IPS-NIHi7 (cell line): ENCODE data around the gene CENATAC.
"Not testable (repeated sequence)": the region's sequence is repeated elsewhere in the genome, so short reads cannot be mapped to it uniquely, and the experiment has no call there.

Experiments
- DNase-seq: peaks from one replicate; pipeline ENCODE4 v3.0.0; 2012; ENCODE audit warnings: mixed read lengths; ENCODE audit errors: extremely low spot score

The CENATAC gene

DNA sequence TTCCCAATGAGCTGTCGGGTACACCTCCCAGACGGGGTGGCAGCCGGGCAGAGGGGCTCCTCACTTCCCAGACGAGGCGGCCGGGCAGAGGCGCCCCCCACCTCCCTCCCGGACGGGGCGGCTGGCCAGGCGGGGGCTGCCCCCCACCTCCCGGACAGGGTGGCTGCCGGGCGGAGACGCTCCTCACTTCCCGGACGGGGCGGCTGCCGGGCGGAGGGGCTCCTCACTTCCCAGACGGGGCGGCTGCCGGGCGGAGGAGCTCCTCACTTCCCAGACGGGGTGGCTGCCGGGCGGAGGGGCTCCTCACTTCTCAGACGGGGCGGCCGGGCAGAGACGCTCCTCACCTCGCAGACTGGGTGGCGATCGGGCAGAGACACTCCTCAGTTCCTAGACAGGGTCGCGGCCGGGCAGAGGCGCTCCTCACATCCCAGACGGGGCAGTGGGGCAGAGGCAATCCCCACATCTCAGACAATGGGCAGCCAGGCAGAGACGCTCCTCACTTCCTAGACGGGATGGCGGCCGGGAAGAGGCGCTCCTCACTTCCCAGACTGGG, 6.4 kb upstream of the CENATAC start:
- DNase-seq, result not testable (repeated sequence)

DNA sequence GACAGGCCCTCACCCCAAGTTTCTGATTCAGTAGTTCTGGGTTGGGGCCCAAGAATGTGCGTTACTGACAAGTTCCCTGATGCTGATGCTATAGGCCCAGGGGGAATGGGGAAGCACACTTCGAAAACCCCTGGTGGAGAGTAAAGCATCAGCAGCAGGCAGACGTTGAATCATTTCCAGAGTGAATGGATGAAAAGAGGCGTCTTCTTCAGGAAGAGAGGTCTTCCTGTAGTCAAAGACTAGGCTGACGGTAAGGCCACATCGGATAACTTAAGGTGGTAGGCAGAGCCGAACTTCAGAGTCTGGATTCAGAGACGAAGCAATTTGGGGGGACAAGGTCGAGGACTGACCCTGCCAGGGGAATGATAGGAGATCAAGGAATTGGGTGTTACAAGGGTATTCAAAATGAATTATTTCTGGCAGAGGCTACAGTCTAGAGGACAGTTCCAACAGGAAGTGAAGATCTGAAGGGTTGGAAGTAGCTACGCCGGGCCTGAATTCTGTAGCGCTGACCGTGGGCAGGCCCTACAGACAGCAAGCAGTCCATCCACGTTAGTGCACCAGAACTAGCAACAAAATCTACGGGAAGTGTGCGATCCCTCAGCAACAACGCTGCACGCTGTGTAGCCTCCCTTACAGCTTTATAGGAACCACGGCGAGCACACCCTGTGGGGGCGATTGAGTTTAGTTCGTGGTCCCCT, 862 bp upstream of the CENATAC start:
- no peak for DNase-seq

DNA sequence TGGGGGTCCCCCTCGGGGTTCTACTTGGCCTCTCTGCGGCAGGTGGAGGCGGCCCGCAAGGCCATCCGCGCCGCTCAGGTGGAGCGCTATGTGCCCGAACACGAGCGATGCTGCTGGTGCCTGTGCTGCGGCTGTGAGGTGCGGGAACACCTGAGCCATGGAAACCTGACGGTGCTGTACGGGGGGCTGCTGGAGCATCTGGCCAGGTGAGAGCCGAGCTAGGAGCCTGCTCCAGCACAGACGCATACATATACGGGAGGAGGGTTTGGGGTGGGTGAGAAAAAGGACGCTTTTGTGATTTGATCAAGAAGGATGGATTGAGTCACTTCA, 415 bp downstream of the CENATAC start:
- DNase-seq, result no peak

- peak; percentile 51 for DNase-seq
These were observed 884 bp downstream of the CENATAC start for GRCh38 chr11:118998822-118999221.

DNA sequence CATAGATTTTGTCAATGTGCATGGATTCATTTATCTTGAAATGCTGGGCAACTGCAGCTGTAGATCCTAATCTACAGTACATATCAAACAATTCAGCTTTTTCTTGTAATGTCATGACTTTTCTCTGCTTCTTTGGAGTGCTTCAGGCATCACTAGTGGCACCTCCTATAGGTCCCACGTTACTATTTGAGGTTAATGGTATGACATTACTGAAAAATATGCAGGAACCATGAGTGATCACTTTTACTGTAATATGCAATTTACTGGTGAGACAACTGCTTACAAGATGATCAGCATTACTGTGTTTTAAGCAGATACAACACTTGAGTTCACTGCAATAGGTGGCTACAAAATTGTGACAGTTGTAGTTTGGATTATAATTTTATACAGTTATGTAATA, 3.0 kb downstream of the CENATAC start:
- no peak for DNase-seq

DNA sequence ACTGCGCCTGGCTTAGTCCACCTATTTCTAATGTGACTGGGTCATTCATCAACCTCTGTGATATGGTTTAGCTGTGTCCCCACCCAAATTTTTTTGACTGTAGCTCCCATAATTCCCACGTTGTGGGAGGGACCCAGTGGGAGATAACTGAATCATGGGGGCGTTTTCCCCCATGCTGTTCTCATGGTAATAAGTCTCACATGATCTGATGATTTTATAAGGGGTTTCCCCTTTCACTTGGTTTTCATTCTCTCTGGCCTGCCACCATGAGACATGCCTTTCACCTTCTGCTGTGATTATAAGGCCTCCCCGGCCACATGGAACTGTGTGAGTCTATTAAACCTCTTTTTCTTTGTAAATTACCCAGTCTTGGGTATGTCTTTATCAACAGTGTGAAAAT, 8.7 kb downstream of the CENATAC start:
- DNase-seq, result no peak

DNA sequence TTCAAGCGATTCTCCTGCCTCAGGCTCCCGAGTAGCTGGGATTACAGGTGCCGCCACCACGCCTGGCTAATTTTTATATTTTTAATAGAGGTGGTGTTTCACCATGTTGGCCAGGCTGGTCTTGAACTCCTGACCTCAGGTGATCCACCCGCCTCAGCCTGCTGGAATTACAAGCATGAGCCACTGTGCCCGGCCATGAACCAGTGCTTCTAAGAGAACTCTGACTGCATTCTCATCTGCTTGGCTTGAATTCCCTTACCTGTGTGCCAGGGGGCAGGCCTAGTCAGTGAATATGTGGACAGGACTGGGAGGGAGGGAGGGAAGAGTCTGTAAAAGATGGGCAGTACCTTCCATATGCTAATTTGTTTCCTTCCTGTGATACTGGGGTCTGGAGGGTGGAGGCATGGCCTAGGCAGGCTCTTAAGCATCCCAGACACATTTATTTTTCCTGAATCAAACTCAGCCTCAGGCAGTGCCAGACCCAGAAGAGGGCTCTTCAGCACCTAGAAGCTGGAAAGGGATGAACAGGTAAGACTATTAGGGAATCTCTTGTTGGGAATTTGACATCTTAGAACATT, 13.6 kb downstream of the CENATAC start:
- DNase-seq, result no peak

- DNase-seq, result no peak
These were observed 14.8 kb downstream of the CENATAC start for GRCh38 chr11:119012629-119013170.

DNA sequence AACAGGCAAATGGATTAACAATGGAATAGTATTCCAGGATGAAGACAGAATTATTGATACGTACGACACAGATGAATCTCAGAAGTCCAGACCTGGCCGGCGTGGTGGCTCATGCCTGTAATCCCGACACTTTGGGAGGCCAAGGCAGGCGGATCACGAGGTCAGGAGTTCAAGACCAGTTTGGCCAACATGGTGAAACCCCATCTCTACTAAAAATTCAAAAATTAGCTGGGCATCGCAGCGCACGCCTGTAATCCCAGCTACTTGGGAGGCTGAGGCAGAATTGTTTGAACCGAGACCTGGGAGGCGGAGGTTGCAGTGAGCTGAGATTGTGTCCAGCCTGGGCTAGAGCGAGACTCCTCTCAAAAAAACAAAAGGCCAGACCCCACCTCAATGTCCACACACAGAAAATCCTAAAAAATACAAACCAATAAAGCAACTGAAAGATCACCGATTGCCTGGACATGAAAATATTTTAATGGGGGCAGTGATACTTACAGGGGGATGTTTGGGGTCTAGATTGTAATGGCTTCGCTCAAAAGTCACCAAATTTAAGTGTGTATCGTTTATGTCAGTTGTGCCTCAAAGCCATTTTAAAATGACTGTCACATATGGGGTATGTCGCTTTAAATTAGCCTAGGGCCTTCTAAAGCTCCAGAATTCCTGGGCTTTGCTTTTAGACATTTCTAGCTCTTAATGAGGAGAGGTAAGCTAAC, 16.4 kb downstream of the CENATAC start:
- DNase-seq, result no peak

- DNase-seq, result no peak
These were observed 17.2 kb downstream of the CENATAC start for GRCh38 chr11:119015054-119015611.

- DNase-seq, result no peak
These were observed 18.5 kb downstream of the CENATAC start for GRCh38 chr11:119016216-119017009.

GRCh38 chr11:119017377-119017776, 19.4 kb downstream of the CENATAC start:
- DNase-seq, result not testable (repeated sequence)

DNA sequence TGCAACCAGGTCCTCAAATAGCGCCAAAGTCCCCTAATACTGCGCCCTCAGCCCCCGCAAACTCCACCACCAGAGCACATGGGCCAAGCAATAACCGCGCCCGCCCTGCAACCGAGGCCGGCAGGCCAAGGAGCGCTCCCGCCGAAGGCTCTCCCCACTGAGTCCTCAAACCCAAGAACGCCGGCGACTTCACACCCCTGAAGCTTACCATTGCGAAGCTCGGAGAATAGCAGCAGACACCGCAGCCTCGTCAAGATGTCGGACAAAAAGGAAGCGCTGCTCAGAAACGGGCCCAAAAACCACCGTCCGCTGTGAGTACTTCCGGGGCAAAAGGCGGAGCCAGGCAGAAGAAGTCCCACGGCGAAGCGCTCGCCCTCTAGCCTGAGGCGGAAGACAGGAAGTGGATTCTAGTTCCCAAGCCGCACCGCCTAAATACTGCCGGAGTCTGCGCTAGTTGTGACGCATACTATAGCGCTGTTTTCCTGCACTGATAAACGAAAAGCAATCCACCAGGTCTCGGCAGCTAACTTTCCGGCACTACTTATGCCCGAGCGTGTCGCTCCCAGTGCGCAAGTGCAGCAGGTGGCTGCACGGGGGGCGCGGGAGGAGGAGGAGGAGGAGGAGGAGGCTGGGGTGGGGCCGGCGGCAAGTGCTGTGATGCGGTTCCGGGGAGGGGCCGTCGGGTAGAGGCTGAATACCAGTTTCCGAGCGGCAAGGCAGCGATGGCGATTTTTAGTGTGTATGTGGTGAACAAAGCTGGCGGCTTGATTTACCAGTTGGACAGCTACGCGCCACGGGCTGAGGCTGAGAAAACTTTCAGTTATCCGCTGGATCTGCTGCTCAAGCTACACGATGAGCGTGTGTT, 20.4 kb downstream of the CENATAC start, which contains the start of the genes RPS25 and TRAPPC4:
Gene RPS25 (minus strand): TSS at position 270 of the 865 bp plus-strand sequence. CDS start 59 bp downstream, at position 211.
Gene TRAPPC4 (plus strand): TSS at position 693 of the 865 bp plus-strand sequence. CDS start 30 bp downstream, at position 723.
- DNase-seq, result peak; percentile 92

DNA sequence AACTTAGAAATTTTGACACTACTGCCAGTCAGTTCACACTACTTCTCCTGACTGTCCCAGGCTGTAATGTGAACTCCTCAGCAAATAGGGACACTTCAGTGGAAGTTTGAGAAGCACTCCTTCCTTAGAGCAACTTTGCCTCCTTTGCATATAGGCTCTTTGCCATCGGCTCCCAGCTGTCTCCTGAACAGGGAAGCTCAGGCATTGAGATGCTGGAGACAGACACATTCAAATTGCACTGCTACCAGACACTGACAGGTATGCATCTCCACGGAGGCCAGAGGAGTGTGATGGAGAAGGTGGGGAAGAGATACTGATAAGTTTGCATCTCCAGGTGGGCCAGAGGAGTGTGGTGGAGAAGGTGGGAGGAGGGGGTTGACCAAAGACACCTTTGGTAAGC, 22.1 kb downstream of the CENATAC start:
- no peak for DNase-seq

DNA sequence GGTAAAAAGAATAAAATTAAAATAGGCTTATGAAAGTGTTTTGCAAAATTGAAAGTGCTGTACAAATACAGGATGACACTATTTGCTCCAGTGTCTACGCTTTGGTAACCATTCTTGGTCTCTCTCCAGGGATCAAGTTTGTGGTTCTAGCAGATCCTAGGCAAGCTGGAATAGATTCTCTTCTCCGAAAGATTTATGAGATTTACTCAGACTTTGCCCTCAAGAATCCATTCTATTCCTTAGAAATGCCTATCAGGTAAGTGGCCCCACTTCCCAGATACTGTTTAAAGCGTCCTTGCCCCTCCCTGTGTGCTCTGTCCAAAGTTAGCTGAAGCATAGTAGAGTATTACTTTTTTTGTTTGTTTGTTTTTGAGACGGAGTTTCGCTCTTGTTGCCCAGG, 23.7 kb downstream of the CENATAC start:
- no peak for DNase-seq

- DNase-seq, result no peak
These were observed 25.8 kb downstream of the CENATAC start for GRCh38 chr11:119023741-119024140.

- no peak for DNase-seq
These were observed 26.6 kb downstream of the CENATAC start for GRCh38 chr11:119024430-119025098.

DNA sequence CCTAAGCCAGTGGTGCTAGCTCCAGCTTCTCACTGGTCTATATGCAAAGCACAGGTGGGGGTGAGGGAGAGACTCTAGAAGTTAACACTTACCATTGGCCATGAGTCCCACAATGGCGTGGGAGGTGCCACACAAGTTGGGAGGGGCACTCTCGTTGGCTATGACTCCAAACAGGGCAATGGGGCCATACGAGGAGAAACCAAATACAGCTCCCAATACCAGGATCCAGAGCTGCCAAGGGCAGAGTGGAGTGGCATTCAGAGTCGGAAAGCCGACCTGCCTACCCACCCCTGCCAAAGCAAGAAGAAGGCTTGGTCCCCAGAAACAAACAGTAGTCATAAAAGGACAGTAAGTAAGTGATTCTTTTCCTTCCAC, 27.1 kb downstream of the CENATAC start:
- DNase-seq, result no peak

GRCh38 chr11:119025541-119025940, 27.6 kb downstream of the CENATAC start:
- no peak for DNase-seq
